ENCODE data around the gene PSMD7. TPM values are rescaled to one million over a fixed set of nuclear protein-coding genes. Genes with fewer than 3 reads are reported as not detected.
A peak's percentile ranks its signal among the peaks of the same experiment; 100 is the strongest.

The PSMD7 gene
- 129 TPM for total RNA-seq
- long read RNA-seq, transcript PSMD7-201 (7 exons, 1,670 nt): major isoform, 175 of 184 reads
- long read RNA-seq, partial matches to known transcripts: 2 of 184 reads
- long read RNA-seq, other reads (novel, unspliced or antisense): 6 of 184 reads

GRCh38 chr16:74296432-74297144 is at the start of gene PSMD7:
Gene PSMD7 (plus strand): TSS chr16:74296814. CDS start chr16:74296915, 101 bp downstream.
- ATAC-seq (peak; percentile 98), DNase-seq (peak; percentile 95)
- intact Hi-C loops (cut with micrococcal nuclease): no loop called here

GRCh38 chr16:74249254-74249653 is 47.4 kb upstream of the PSMD7 start:
- intact Hi-C loops (cut with micrococcal nuclease): no loop called here
- no peak for ATAC-seq

GRCh38 chr16:74249846-74250245 is 46.8 kb upstream of the PSMD7 start:
- ATAC-seq (no peak), DNase-seq (no peak)
- intact Hi-C loops (cut with micrococcal nuclease): no loop called here

More at GRCh38 chr16:74249254-74249653, 47.4 kb upstream of the PSMD7 start:
- DNase-seq: no peak

GRCh38 chr16:74252329-74252728 is 44.3 kb upstream of the PSMD7 start:
- ATAC-seq (no peak), DNase-seq (no peak)
- intact Hi-C loops (cut with micrococcal nuclease): no loop called here

GRCh38 chr16:74253161-74253938 is 43.3 kb upstream of the PSMD7 start:
- DNase-seq: no peak
- intact Hi-C loops (cut with micrococcal nuclease): no loop called here
- no peak for ATAC-seq

- no peak for DNase-seq
Observed at GRCh38 chr16:74257061-74257460, 39.6 kb upstream of the PSMD7 start.

GRCh38 chr16:74261068-74261467 is 35.5 kb upstream of the PSMD7 start:
- no peak for DNase-seq
- intact Hi-C loops (cut with micrococcal nuclease): no loop called here
- no peak for ATAC-seq

More at GRCh38 chr16:74257061-74257460, 39.6 kb upstream of the PSMD7 start:
- intact Hi-C loops (cut with micrococcal nuclease): no loop called here
- no peak for ATAC-seq

GRCh38 chr16:74264811-74265210 is 31.8 kb upstream of the PSMD7 start:
- ATAC-seq: no peak
- DNase-seq: no peak
- intact Hi-C loops (cut with micrococcal nuclease): no loop called here

GRCh38 chr16:74268372-74268782 is 28.2 kb upstream of the PSMD7 start:
- intact Hi-C loops (cut with micrococcal nuclease): no loop called here
- no peak for ATAC-seq

GRCh38 chr16:74271872-74272271 is 24.7 kb upstream of the PSMD7 start:
- intact Hi-C loops (cut with micrococcal nuclease): no loop called here
- DNase-seq (no peak), ATAC-seq (no peak)

More at GRCh38 chr16:74268372-74268782, 28.2 kb upstream of the PSMD7 start:
- DNase-seq: no peak

- intact Hi-C loops (cut with micrococcal nuclease): no loop called here
- DNase-seq: no peak
- ATAC-seq: no peak
Observed at GRCh38 chr16:74275031-74275636, 21.5 kb upstream of the PSMD7 start.

GRCh38 chr16:74275711-74276110 is 20.9 kb upstream of the PSMD7 start:
- DNase-seq: no peak

GRCh38 chr16:74277974-74278373 is 18.6 kb upstream of the PSMD7 start:
- DNase-seq (no peak), ATAC-seq (no peak)
- intact Hi-C loops (cut with micrococcal nuclease): no loop called here

More at GRCh38 chr16:74275711-74276110, 20.9 kb upstream of the PSMD7 start:
- intact Hi-C loops (cut with micrococcal nuclease): no loop called here
- ATAC-seq: no peak

- intact Hi-C loops (cut with micrococcal nuclease): no loop called here
- DNase-seq: no peak
- ATAC-seq: no peak
Observed at GRCh38 chr16:74279266-74279665, 17.3 kb upstream of the PSMD7 start.

GRCh38 chr16:74279805-74280204 is 16.8 kb upstream of the PSMD7 start:
- intact Hi-C loops (cut with micrococcal nuclease): no loop called here
- ATAC-seq (no peak), DNase-seq (no peak)

GRCh38 chr16:74280448-74280847 is 16.2 kb upstream of the PSMD7 start:
- DNase-seq: no peak
- ATAC-seq: no peak
- intact Hi-C loops (cut with micrococcal nuclease): no loop called here

GRCh38 chr16:74281300-74281699 is 15.3 kb upstream of the PSMD7 start:
- DNase-seq (no peak), ATAC-seq (no peak)
- intact Hi-C loops (cut with micrococcal nuclease): no loop called here

- no peak for DNase-seq
- intact Hi-C loops (cut with micrococcal nuclease): no loop called here
Observed at GRCh38 chr16:74283716-74284115, 12.9 kb upstream of the PSMD7 start.

GRCh38 chr16:74288065-74288464 is 8.5 kb upstream of the PSMD7 start:
- no peak for DNase-seq
- ATAC-seq: no peak
- intact Hi-C loops (cut with micrococcal nuclease): no loop called here

More at GRCh38 chr16:74283716-74284115, 12.9 kb upstream of the PSMD7 start:
- no peak for ATAC-seq

- intact Hi-C loops (cut with micrococcal nuclease): no loop called here
- no peak for DNase-seq
- no peak for ATAC-seq
Observed at GRCh38 chr16:74290356-74290755, 6.3 kb upstream of the PSMD7 start.
